Stimulated activated effector memory CD8-positive, alpha-beta T cell treated with anti-CD3 and anti-CD28 coated beads, Interleukin-12 subunit alpha, Interleukin-12 subunit beta, amount 100 ng/mL, for 72 hours (primary cell): ENCODE results near the gene CFI.

Source experiments
- ATAC-seq: fragments of 150-1000 bp; cut with Tn5 transposase; 2 replicates; pipeline ENCODE4 v1.10.0; 2021
- DNase-seq, 2 donors: peaks; one replicate each; pipeline ENCODE4 v3.0.0; 2021 to 2022; ENCODE audit warnings: low spot score in 2 of 2
- H3K27ac Mint-ChIP-seq: one replicate; pipeline ENCODE4 v1.8.0; 2022; ENCODE audit warnings: mild to moderate bottlenecking, mixed read lengths
- H3K36me3 Mint-ChIP-seq: one replicate; pipeline ENCODE4 v1.8.0; 2022; ENCODE audit warnings: mild to moderate bottlenecking, mixed read lengths
- H3K4me1 Mint-ChIP-seq: one replicate; pipeline ENCODE4 v1.8.0; 2022; ENCODE audit warnings: mixed read lengths
- H3K4me3 Mint-ChIP-seq: one replicate; pipeline ENCODE4 v1.8.0; 2022; ENCODE audit warnings: mild to moderate bottlenecking, mixed read lengths
- H3K9me3 Mint-ChIP-seq: one replicate; pipeline ENCODE4 v1.8.0; 2022; ENCODE audit warnings: mixed read lengths

CFI gene

GRCh38 chr4:109698656-109699055 lies 103.1 kb downstream of the CFI start:
- Mint-ChIP-seq H3K4me1 (peaks cover 27% of the 10 kb centered on the region), H3K4me3 (no peak overlapping the region), H3K9me3 (no peaks in the 10 kb centered on the region), H3K36me3 (peaks cover 26% of the 10 kb centered on the region), H3K27ac (no peak overlapping the region)
- no peak for DNase-seq
- no peak for ATAC-seq

GRCh38 chr4:109691411-109691920 lies 110.3 kb downstream of the CFI start:
- peaks cover 29% of the 10 kb centered on the region for H3K4me1 Mint-ChIP-seq
- peak; percentile 69 for ATAC-seq
- H3K9me3 Mint-ChIP-seq, result no peaks in the 10 kb centered on the region
- peak overlapping the region; percentile 17 for H3K27ac Mint-ChIP-seq
- no peak for DNase-seq
- H3K4me3 Mint-ChIP-seq, result no peak overlapping the region
- peaks cover 75% of the 10 kb centered on the region for H3K36me3 Mint-ChIP-seq
